Vagina (tissue), 2 donors: Measurements from ENCODE around the gene HAGHL. TPM values are rescaled to one million over a fixed set of nuclear protein-coding genes. Genes with fewer than 3 reads are reported as not detected.
"Not testable (repeated sequence)": the region's sequence is repeated elsewhere in the genome, so short reads cannot be mapped to it uniquely, and the experiment has no call there.

Experiments used
- DNase-seq, 2 donors: peaks; one replicate each; pipeline ENCODE4 v3.0.0-alpha.2; 2017; ENCODE audit errors: extremely low spot score in 2 of 2
- H3K27ac ChIP-seq: fragments of 200-600 bp; sonication (generic); one replicate; pipeline ENCODE4 v1.5.1; 2019
- H3K27me3 ChIP-seq: fragments of 200-600 bp; sonication (generic); one replicate; pipeline ENCODE4 v1.5.1; 2019
- H3K36me3 ChIP-seq, 2 donors: fragments of 200-600 bp; sonication (generic); one replicate each; pipeline ENCODE4 v1.5.1; 2017 to 2019
- H3K4me1 ChIP-seq: fragments of 200-600 bp; sonication (generic); one replicate; pipeline ENCODE4 v1.5.1; 2019
- H3K4me3 ChIP-seq, 2 donors: fragments of 200-600 bp; sonication (generic); 1 replicate in 1 of 2; 2 replicates in 1 of 2; pipeline ENCODE4 v1.5.1; 2016 to 2019
- H3K9me3 ChIP-seq: fragments of 200-600 bp; sonication (generic); one replicate; pipeline ENCODE4 v1.5.1; 2019
- POLR2A ChIP-seq, 2 donors: fragments of 450-650 bp; IDR thresholded peaks; one replicate each; pipeline ENCODE4 v1.6.1; 2017; ENCODE audit warnings: antibody characterized with exemption in 2 of 2, mild to moderate bottlenecking in 2 of 2, moderate library complexity in 2 of 2
- POLR2AphosphoS5 ChIP-seq, 2 donors: sonication (generic); formaldehyde crosslinking; IDR thresholded peaks; one replicate each; pipeline ENCODE4 v1.9.0; 2017; ENCODE audit warnings: antibody characterized with exemption in 2 of 2, mild to moderate bottlenecking in 2 of 2, low read depth in 1 of 2; ENCODE audit not compliant: insufficient read depth in 1 of 2
- intact Hi-C: fragments of 100-400 bp; cut with DNase I; formaldehyde crosslinking; loops from one replicate; pipeline ENCODE4 v1.15.1; 2023
- total RNA-seq: library from RNA; depleted of rRNA; stranded (reverse); fragments of >200 nt; gene quantifications from one replicate; pipeline ENCODE4 v1.2.3, GENCODE V29; 2016
- TF ChIP-seq, protein P1 (sequence below), 3 experiments: fragments of 450-650 bp in 2 of 3; fragments of 200-600 bp in 1 of 3; sonication (generic) in 1 of 3; IDR thresholded peaks; one replicate each; pipeline ENCODE4 v1.5.1; 2017 to 2019; ENCODE audit warnings: antibody characterized with exemption in 3 of 3, mild to moderate bottlenecking in 2 of 3, moderate library complexity in 2 of 3

HAGHL gene
- total RNA-seq, 1 donor from 2014 or later, result 5.2 TPM

DNA sequence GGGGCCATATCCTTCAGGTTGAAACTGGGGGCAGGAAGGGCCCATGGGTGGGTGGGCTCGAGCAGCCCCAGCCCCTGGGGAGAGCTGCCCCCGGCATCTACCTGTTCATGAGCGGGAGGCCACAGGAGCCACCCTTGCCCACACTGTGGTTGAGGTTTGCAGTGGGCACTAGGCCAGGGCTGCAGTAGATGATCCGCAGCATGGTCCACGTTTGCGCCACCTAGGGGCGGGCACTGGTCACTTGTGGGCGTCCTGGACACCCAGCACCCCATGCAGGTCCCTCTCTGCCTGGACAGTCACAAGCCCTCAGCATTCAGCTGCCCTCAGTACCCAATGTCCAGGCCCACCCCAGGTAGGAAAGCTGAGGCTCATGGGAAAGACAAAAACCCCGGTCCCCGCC, 40.9 kb upstream of the HAGHL start:
- TF ChIP-seq POLR2AphosphoS5 (IDR thresholded peaks at IDR 0.05; ENCODE audit: insufficient read depth in 1 of 2, low read depth in 1 of 2), result no peak
- TF ChIP-seq, protein P1, sequence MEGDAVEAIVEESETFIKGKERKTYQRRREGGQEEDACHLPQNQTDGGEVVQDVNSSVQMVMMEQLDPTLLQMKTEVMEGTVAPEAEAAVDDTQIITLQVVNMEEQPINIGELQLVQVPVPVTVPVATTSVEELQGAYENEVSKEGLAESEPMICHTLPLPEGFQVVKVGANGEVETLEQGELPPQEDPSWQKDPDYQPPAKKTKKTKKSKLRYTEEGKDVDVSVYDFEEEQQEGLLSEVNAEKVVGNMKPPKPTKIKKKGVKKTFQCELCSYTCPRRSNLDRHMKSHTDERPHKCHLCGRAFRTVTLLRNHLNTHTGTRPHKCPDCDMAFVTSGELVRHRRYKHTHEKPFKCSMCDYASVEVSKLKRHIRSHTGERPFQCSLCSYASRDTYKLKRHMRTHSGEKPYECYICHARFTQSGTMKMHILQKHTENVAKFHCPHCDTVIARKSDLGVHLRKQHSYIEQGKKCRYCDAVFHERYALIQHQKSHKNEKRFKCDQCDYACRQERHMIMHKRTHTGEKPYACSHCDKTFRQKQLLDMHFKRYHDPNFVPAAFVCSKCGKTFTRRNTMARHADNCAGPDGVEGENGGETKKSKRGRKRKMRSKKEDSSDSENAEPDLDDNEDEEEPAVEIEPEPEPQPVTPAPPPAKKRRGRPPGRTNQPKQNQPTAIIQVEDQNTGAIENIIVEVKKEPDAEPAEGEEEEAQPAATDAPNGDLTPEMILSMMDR (IDR thresholded peaks at IDR 0.05), result no peak
- TF ChIP-seq POLR2A (IDR thresholded peaks at IDR 0.05), result no peak
- H3K9me3 ChIP-seq, result no peaks in the 10 kb centered on the region
- H3K27ac ChIP-seq, result no peak overlapping the region
- H3K4me3 ChIP-seq, result no peak overlapping the region
- H3K4me1 ChIP-seq, result peaks cover 68% of the 10 kb centered on the region
- peaks cover 0 to 29% of the 10 kb centered on the region in 2 donors for H3K36me3 ChIP-seq
- H3K27me3 ChIP-seq, result no peaks in the 10 kb centered on the region
- intact Hi-C loops, result no loop called here
- DNase-seq, result no peak

DNA sequence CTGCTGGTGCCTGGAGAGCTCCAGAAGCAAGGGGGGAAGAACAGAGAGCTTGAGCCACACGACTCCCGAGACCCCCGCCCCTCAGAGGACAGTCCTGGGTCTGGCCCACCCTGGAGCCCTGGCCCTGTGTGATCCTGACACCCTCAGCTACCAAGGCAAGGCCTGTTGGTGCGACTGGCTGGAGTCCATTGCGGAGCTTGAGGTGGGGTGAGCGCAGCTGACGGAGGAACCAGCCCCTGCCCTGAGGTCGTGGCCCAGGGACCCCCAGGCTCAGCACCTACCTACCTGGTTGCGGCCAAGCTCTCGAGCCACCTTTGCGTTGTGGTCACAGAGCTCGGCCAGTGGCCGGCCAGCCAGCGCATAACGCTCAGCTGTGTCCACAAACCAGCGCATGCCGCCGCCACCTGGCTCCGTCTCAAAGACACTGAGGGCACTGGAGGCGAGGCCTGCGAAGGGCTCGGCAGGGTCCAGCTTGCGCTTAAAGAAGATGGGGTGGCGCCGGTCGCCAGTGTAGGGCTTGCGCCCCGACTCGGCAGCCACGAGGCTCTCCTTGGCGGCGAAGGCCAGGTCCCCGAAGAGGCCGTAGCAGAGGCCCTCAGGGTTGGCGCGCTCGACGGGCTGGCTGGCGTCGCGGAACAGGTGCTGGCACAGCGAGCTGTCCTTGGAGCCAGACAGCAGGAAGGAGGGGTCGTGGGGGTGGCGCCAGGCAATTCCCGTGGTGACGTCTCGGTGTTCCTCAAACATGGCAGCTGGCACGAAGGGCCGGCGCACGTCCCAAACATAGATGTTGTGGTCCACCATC, 40.2 kb upstream of the HAGHL start:
- no peak overlapping the region for H3K4me3 ChIP-seq
- H3K27me3 ChIP-seq, result no peaks in the 10 kb centered on the region
- H3K36me3 ChIP-seq, result peaks cover 0 to 28% of the 10 kb centered on the region in 2 donors
- DNase-seq, result no peak
- intact Hi-C loops, result no loop called here
- no peak overlapping the region for H3K27ac ChIP-seq
- peaks cover 63% of the 10 kb centered on the region for H3K4me1 ChIP-seq
- no peaks in the 10 kb centered on the region for H3K9me3 ChIP-seq
- TF ChIP-seq, protein P1 (IDR thresholded peaks at IDR 0.05), result no peak
- TF ChIP-seq POLR2AphosphoS5 (IDR thresholded peaks at IDR 0.05; ENCODE audit: insufficient read depth in 1 of 2, low read depth in 1 of 2), result no peak
- TF ChIP-seq POLR2A (IDR thresholded peaks at IDR 0.05), result no peak

DNA sequence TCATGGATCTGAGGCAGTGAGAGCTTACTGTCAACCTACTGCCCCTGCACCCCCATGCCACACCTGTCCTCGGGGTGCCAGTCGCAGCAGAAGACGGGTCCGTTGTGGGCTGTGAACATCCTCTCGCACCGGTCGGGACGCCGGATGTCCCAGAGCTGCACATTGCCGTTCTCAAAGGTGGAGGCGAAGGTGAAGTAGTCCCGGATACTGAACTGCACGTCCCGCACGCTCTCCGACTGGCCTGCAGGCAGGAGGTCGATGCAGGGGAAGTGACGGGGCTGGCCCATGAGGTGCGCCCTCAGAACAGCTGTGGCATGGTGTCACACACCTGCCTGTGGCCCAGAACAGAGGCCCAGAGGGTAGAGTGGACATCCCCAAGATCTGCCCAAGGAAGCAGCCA, 39.4 kb upstream of the HAGHL start:
- H3K4me1 ChIP-seq, result peaks cover 55% of the 10 kb centered on the region

DNA sequence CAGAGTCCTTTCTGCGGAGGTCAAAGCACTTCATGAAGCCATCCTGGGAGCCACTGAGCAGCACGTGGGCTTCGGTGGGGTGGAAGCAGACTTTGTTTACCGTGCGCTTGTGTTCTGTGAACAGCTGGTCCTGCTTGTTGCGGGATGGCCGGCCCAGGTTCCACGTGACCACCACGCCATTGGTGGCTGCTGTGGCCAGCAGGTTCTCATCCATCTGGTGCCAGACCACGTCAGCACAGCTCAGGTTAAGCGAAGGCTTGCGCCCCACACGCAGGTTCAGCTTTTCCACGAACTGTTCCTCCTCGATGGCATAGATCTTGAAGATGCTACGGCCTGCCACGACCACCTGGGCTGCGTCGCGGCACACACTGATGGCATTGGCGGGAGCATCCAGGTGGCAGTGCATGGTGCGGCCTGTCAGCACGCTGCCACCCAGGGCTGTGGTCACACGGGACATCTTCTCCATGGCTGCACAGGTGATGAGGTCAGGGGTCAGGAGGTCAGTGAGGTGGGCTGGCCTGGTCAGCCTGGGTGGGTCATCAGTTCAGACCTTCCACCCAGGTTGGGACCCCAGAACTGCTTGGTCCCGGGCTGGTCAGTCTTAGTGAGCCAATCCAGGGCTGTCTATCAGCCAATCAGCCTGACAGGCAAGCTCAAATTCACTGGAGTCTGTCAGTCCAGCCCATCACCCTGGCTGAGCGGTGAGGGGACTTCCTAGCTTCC, 37.6 kb upstream of the HAGHL start:
- Histone ChIP-seq H3K27me3 (peaks cover 9% of the 10 kb centered on the region), H3K4me3 (peak overlapping the region; percentile 63 to 94), H3K36me3 (peaks cover 0 to 12% of the 10 kb centered on the region in 2 donors), H3K9me3 (no peaks in the 10 kb centered on the region), H3K4me1 (peaks cover 54% of the 10 kb centered on the region), H3K27ac (peak overlapping the region; percentile 69)
- TF ChIP-seq POLR2AphosphoS5 (IDR thresholded peaks at IDR 0.05; ENCODE audit: insufficient read depth in 1 of 2, low read depth in 1 of 2) (no peak), POLR2A (IDR thresholded peaks at IDR 0.05) (no peak)
- TF ChIP-seq, protein P1 (IDR thresholded peaks at IDR 0.05), result no peak
- intact Hi-C loops, result no loop called here
- DNase-seq, result no peak

More for the DNA sequence above, 39.4 kb upstream of the HAGHL start:
- no peak for DNase-seq
- Histone ChIP-seq H3K4me3 (no peak overlapping the region), H3K27me3 (no peaks in the 10 kb centered on the region), H3K27ac (no peak overlapping the region), H3K9me3 (no peaks in the 10 kb centered on the region), H3K36me3 (peaks cover 0 to 19% of the 10 kb centered on the region in 2 donors)
- TF ChIP-seq, protein P1 (IDR thresholded peaks at IDR 0.05), result no peak
- TF ChIP-seq POLR2AphosphoS5 (IDR thresholded peaks at IDR 0.05; ENCODE audit: insufficient read depth in 1 of 2, low read depth in 1 of 2) (no peak), POLR2A (IDR thresholded peaks at IDR 0.05) (no peak)
- intact Hi-C loops, result no loop called here

DNA sequence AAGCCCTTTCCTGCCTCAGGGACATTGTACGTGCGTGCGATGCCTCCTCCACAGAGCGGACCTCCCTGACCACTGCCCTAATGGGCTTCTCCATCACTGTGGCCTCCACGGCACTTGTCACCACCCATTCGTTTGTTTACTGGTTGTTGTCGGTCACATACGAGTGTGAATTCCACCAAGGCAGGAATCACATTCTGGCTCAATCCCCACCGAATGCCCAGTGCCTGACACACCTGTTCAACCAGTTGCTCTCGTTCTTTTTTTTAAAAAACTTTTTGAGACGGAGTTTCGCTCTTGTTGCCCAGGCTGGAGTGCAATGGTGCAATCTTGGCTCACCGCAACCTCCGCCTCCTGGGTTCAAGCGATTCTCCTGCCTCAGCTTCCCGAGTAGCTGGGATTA, 35.7 kb upstream of the HAGHL start:
- H3K27me3 ChIP-seq, DNase-seq, H3K9me3 ChIP-seq, H3K4me3 ChIP-seq, intact Hi-C loops, H3K27ac ChIP-seq, H3K36me3 ChIP-seq: not testable (repeated sequence)
- H3K4me1 ChIP-seq, result peaks cover 57% of the 10 kb centered on the region
